ENCODE results near the gene TMEM132D. TPM values are rescaled to one million over a fixed set of nuclear protein-coding genes. Genes with fewer than 3 reads are reported as not detected.

Gene TMEM132D
- total RNA-seq, 2 experiments from 2014 or later, result not detected

GRCh38 chr12:129241852-129242251 is 662.0 kb downstream of the TMEM132D start:
- no peak overlapping the region for H3K4me3 ChIP-seq (ENCODE audit: low read depth, low read length, poor library complexity, severe bottlenecking)
- no peaks in the 10 kb centered on the region for H3K79me2 ChIP-seq (ENCODE audit: insufficient read depth, low read depth, low read length)
- POLR2A ChIA-PET, result no interaction called here
- H3K4me1 ChIP-seq (ENCODE audit: insufficient read depth, low read length, poor library complexity, severe bottlenecking), result no peaks in the 10 kb centered on the region
- DNase-seq (ENCODE audit: low spot score), result no peak
- BruUV-seq (replicated peaks), result no TSS peak
- H3K27ac ChIP-seq (ENCODE audit: low read depth, low read length, poor library complexity, severe bottlenecking), result no peak overlapping the region
- H3K9me3 ChIP-seq (ENCODE audit: low read length), result no peaks in the 10 kb centered on the region
- CTCF ChIA-PET (ENCODE audit: unreplicated experiment), result no interaction called here
- no peaks in the 10 kb centered on the region for H3K36me3 ChIP-seq (ENCODE audit: insufficient read depth, low read length)
- H3K4me2 ChIP-seq (ENCODE audit: low read length), result no peak overlapping the region
- H3K9me2 ChIP-seq (ENCODE audit: insufficient read depth, low read length), result no peaks in the 10 kb centered on the region
- no peak for TF ChIP-seq EZH2phosphoT487 (IDR thresholded peaks at IDR 0.05; ENCODE audit: borderline replicate concordance, low read depth, low read length)
- TF ChIP-seq, protein P1, sequence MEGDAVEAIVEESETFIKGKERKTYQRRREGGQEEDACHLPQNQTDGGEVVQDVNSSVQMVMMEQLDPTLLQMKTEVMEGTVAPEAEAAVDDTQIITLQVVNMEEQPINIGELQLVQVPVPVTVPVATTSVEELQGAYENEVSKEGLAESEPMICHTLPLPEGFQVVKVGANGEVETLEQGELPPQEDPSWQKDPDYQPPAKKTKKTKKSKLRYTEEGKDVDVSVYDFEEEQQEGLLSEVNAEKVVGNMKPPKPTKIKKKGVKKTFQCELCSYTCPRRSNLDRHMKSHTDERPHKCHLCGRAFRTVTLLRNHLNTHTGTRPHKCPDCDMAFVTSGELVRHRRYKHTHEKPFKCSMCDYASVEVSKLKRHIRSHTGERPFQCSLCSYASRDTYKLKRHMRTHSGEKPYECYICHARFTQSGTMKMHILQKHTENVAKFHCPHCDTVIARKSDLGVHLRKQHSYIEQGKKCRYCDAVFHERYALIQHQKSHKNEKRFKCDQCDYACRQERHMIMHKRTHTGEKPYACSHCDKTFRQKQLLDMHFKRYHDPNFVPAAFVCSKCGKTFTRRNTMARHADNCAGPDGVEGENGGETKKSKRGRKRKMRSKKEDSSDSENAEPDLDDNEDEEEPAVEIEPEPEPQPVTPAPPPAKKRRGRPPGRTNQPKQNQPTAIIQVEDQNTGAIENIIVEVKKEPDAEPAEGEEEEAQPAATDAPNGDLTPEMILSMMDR (conservative IDR thresholded peaks at IDR 0.05; ENCODE audit: low read length), result no peak
- intact Hi-C loops (cut with micrococcal nuclease; ENCODE audit: unreplicated experiment), result no loop called here
- no peaks in the 10 kb centered on the region for H4K20me1 ChIP-seq (ENCODE audit: insufficient read depth, low read length)
- no peak overlapping the region for H2AFZ ChIP-seq (ENCODE audit: low read length)

- H3K27ac ChIP-seq (ENCODE audit: low read depth, low read length, poor library complexity, severe bottlenecking), result no peak overlapping the region
- BruUV-seq (replicated peaks), result no TSS peak
- no peak overlapping the region for H2AFZ ChIP-seq (ENCODE audit: low read length)
- DNase-seq (ENCODE audit: low spot score), result no peak
- no peaks in the 10 kb centered on the region for H3K9me3 ChIP-seq (ENCODE audit: low read length)
- intact Hi-C loops (cut with micrococcal nuclease; ENCODE audit: unreplicated experiment), result no loop called here
- no peak overlapping the region for H3K4me2 ChIP-seq (ENCODE audit: low read length)
- H3K4me1 ChIP-seq (ENCODE audit: insufficient read depth, low read length, poor library complexity, severe bottlenecking), result no peaks in the 10 kb centered on the region
- ChIA-PET CTCF (ENCODE audit: unreplicated experiment) (no interaction called here), POLR2A (no interaction called here)
- no peaks in the 10 kb centered on the region for H4K20me1 ChIP-seq (ENCODE audit: insufficient read depth, low read length)
- no peak overlapping the region for H3K4me3 ChIP-seq (ENCODE audit: low read depth, low read length, poor library complexity, severe bottlenecking)
- TF ChIP-seq, protein P1 (conservative IDR thresholded peaks at IDR 0.05; ENCODE audit: low read length), result no peak
- TF ChIP-seq EZH2phosphoT487 (IDR thresholded peaks at IDR 0.05; ENCODE audit: borderline replicate concordance, low read depth, low read length), result no peak
- H3K79me2 ChIP-seq (ENCODE audit: insufficient read depth, low read depth, low read length), result no peaks in the 10 kb centered on the region
- H3K9me2 ChIP-seq (ENCODE audit: insufficient read depth, low read length), result no peaks in the 10 kb centered on the region
- H3K36me3 ChIP-seq (ENCODE audit: insufficient read depth, low read length), result no peaks in the 10 kb centered on the region
These were observed 665.9 kb downstream of the TMEM132D start for GRCh38 chr12:129237881-129238280.

- TF ChIP-seq EZH2phosphoT487 (IDR thresholded peaks at IDR 0.05; ENCODE audit: borderline replicate concordance, low read depth, low read length), result no peak
- TF ChIP-seq, protein P1 (conservative IDR thresholded peaks at IDR 0.05; ENCODE audit: low read length), result no peak
- Histone ChIP-seq H3K4me2 (ENCODE audit: low read length) (no peak overlapping the region), H3K79me2 (ENCODE audit: insufficient read depth, low read depth, low read length) (no peaks in the 10 kb centered on the region), H3K9me3 (ENCODE audit: low read length) (no peaks in the 10 kb centered on the region), H3K27ac (ENCODE audit: low read depth, low read length, poor library complexity, severe bottlenecking) (no peak overlapping the region), H2AFZ (ENCODE audit: low read length) (no peak overlapping the region), H3K4me3 (ENCODE audit: low read depth, low read length, poor library complexity, severe bottlenecking) (no peak overlapping the region), H4K20me1 (ENCODE audit: insufficient read depth, low read length) (no peaks in the 10 kb centered on the region), H3K4me1 (ENCODE audit: insufficient read depth, low read length, poor library complexity, severe bottlenecking) (no peaks in the 10 kb centered on the region), H3K36me3 (ENCODE audit: insufficient read depth, low read length) (no peaks in the 10 kb centered on the region), H3K9me2 (ENCODE audit: insufficient read depth, low read length) (no peaks in the 10 kb centered on the region)
- intact Hi-C loops (cut with micrococcal nuclease; ENCODE audit: unreplicated experiment), result no loop called here
- ChIA-PET CTCF (ENCODE audit: unreplicated experiment) (no interaction called here), POLR2A (interaction anchor here (0.6 kb wide), 1 partner anchor 1540 kb away, joined by 5 read pairs; no protein-coding TSS in a partner anchor)
- no peak for DNase-seq (ENCODE audit: low spot score)
- BruUV-seq (replicated peaks), result no TSS peak
These were observed 669.6 kb downstream of the TMEM132D start for GRCh38 chr12:129234209-129234608.

Data from OCI-LY7 (cell line).